Suprapubic skin (tissue), 4 donors: ENCODE results near the gene LAYN. TPM values are rescaled to one million over a fixed set of nuclear protein-coding genes. Genes with fewer than 3 reads are reported as not detected.

Experiments
- DNase-seq, 2 donors: peaks; one replicate each; pipeline ENCODE4 v3.0.0-alpha.2; 2019; ENCODE audit warnings: low spot score in 2 of 2
- H3K27ac ChIP-seq: fragments of 200-600 bp; sonication (generic); one replicate; pipeline ENCODE4 v1.5.1; 2019
- H3K27me3 ChIP-seq: fragments of 200-600 bp; sonication (generic); one replicate; pipeline ENCODE4 v1.5.1; 2019
- H3K36me3 ChIP-seq: fragments of 200-600 bp; sonication (generic); one replicate; pipeline ENCODE4 v1.5.1; 2019
- H3K4me1 ChIP-seq: fragments of 200-600 bp; sonication (generic); one replicate; pipeline ENCODE4 v1.5.1; 2019
- H3K4me3 ChIP-seq: fragments of 200-600 bp; sonication (generic); one replicate; pipeline ENCODE4 v1.5.1; 2019; ENCODE audit warnings: mild to moderate bottlenecking
- H3K9me3 ChIP-seq: fragments of 200-600 bp; sonication (generic); one replicate; pipeline ENCODE4 v1.5.1; 2019
- CTCF ChIP-seq, 2 donors: fragments of 200-600 bp in 1 of 2; fragments of 450-650 bp in 1 of 2; sonication (generic) in 1 of 2; IDR thresholded peaks; one replicate each; pipeline ENCODE4 v1.5.1; 2016 to 2019; ENCODE audit warnings: antibody characterized with exemption in 2 of 2, mild to moderate bottlenecking in 1 of 2, moderate library complexity in 1 of 2
- EP300 ChIP-seq: sonication (generic); formaldehyde crosslinking; IDR thresholded peaks from one replicate; pipeline ENCODE4 v1.6.1; 2017; ENCODE audit warnings: antibody characterized with exemption
- POLR2A ChIP-seq, 2 donors: fragments of 450-650 bp; IDR thresholded peaks; one replicate each; pipeline ENCODE4 v1.6.1; 2017; ENCODE audit warnings: antibody characterized with exemption in 2 of 2, mild to moderate bottlenecking in 2 of 2, moderate library complexity in 2 of 2
- POLR2AphosphoS5 ChIP-seq, 3 donors: sonication (generic); formaldehyde crosslinking; IDR thresholded peaks; one replicate each; pipeline ENCODE4 v1.6.1; 2017; ENCODE audit warnings: antibody characterized with exemption in 3 of 3
- WGBS: methylation state at CpG from one replicate; pipeline ENCODE4 v1.1.5; 2018; 5-methylcytosine and 5-hydroxymethylcytosine counted together
- total RNA-seq, 4 donors: library from RNA; depleted of rRNA; stranded (reverse); fragments of >200 nt; gene quantifications; one replicate each; pipeline ENCODE4 v1.1.0, GENCODE V29; 2016

The LAYN gene
- total RNA-seq, 4 donors from 2014 or later, result 1.5 to 4.7 (median 1.9) TPM

DNA sequence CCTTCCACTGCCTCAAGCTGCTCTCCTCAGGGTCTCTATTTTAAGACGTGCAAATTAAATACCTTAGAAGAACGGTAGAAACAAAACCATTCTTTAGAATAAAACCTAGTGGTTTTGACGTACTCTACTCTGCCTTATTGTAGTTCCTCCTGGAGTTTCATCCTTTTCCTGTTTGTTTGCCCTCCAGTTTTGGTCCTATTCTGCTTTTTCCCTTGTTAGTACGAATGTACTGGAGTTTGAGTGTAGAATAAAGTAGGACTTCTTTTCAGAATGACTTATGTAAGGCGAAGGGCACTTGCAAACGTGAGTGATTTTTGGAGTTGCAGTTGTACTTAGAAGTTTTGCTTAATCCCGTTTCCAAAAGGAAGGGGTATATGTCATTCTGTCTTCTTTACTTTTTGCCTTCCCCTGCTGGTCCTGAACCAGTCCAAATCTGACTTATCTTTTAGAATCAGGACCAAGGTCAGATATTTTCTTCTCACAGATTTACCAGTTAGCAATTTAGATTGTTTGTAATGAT is 63.2 kb downstream of the LAYN start:
- no peaks in the 10 kb centered on the region for H3K36me3 ChIP-seq
- peak overlapping the region; percentile 97 for H3K27ac ChIP-seq
- DNase-seq, result no peak
- peaks cover 22% of the 10 kb centered on the region for H3K4me1 ChIP-seq
- WGBS, result 11% methylated on average over 7 of the region's 7 CpGs
- TF ChIP-seq EP300 (no peak), POLR2AphosphoS5 (IDR thresholded peaks at IDR 0.05) (no peak), CTCF (IDR thresholded peaks at IDR 0.05) (no peak), POLR2A (IDR thresholded peaks at IDR 0.05) (no peak)
- no peaks in the 10 kb centered on the region for H3K27me3 ChIP-seq
- peak overlapping the region; percentile 94 for H3K4me3 ChIP-seq
- no peaks in the 10 kb centered on the region for H3K9me3 ChIP-seq

DNA sequence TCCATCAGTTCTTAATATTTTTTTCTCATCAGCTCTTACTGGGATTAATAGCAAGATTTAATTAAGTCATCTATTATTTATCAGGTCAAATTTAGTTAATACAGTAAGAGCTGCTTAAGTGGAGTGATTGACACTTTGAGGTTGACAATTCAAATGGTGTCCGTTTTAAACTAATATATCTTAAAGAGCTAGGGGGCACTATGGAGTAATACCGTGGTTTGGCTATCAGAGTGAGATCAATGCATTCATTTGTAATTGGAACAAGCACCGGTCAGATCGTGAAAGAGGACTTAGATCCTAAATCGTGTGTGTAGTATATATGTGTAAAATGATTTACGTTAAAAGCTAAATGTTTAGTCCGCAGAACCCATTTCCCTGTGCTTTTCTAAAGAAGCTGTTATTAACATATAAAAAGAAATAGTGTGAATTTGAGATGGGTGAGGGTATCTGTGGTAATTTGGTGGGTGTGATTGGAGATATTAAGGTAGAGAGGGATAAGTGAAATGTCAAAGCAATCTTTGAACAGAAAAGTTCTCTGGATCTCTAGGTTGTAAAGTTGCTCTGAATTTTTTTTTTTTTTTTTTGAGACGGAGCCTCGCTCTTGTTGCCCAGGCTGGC is 64.0 kb downstream of the LAYN start:
- H3K4me3 ChIP-seq, result peak overlapping the region; percentile 94

DNA sequence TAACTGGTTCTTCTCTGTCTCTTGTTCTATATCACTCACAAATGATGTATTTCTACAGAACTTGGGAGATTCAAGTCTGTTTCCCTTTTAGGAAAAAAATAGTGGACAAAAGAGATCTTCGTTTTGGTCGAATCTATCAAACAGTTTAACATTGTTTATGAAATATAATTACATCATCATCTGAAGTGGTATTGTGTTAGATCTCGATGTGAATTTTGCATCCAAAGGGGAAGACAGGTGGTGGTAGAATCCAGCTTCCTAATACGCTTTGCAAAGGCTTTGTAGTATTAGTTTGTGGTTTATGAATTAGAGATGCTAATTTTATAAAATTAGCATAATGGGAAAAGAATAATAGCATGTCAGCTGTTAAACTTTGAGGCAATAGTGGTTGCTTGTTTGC is 65.2 kb downstream of the LAYN start:
- Histone ChIP-seq H3K27me3 (no peaks in the 10 kb centered on the region), H3K9me3 (no peaks in the 10 kb centered on the region), H3K27ac (no peak overlapping the region), H3K4me1 (peaks cover 22% of the 10 kb centered on the region), H3K4me3 (no peak overlapping the region), H3K36me3 (no peaks in the 10 kb centered on the region)
- no peak for TF ChIP-seq CTCF (IDR thresholded peaks at IDR 0.05)
- no peak for TF ChIP-seq POLR2A (IDR thresholded peaks at IDR 0.05)
- TF ChIP-seq EP300, result no peak
- no peak for TF ChIP-seq POLR2AphosphoS5 (IDR thresholded peaks at IDR 0.05)
- WGBS, result 47% methylated on average over 4 of the region's 4 CpGs
- DNase-seq, result no peak

More for the DNA sequence above, 64.0 kb downstream of the LAYN start:
- no peaks in the 10 kb centered on the region for H3K27me3 ChIP-seq
- H3K4me1 ChIP-seq, result peaks cover 22% of the 10 kb centered on the region
- DNase-seq, result no peak
- no peaks in the 10 kb centered on the region for H3K9me3 ChIP-seq
- no peak overlapping the region for H3K27ac ChIP-seq
- WGBS, result 30% methylated on average over 9 of the region's 9 CpGs
- no peak for TF ChIP-seq POLR2A (IDR thresholded peaks at IDR 0.05)
- TF ChIP-seq CTCF (IDR thresholded peaks at IDR 0.05), result peak; percentile 37 to 43
- H3K36me3 ChIP-seq, result no peaks in the 10 kb centered on the region

GRCh38 chr11:111606986-111607385 is 66.5 kb downstream of the LAYN start:
- Histone ChIP-seq H3K27me3 (no peaks in the 10 kb centered on the region), H3K9me3 (no peaks in the 10 kb centered on the region), H3K4me3 (no peak overlapping the region), H3K27ac (no peak overlapping the region), H3K4me1 (peaks cover 21% of the 10 kb centered on the region), H3K36me3 (no peaks in the 10 kb centered on the region)
- no peak for DNase-seq
- TF ChIP-seq EP300, result no peak
- no peak for TF ChIP-seq POLR2A (IDR thresholded peaks at IDR 0.05)

GRCh38 chr11:111607751-111608150 is 67.2 kb downstream of the LAYN start:
- TF ChIP-seq CTCF (IDR thresholded peaks at IDR 0.05) (no peak), POLR2A (IDR thresholded peaks at IDR 0.05) (no peak), EP300 (no peak), POLR2AphosphoS5 (IDR thresholded peaks at IDR 0.05) (no peak)
- Histone ChIP-seq H3K4me3 (no peak overlapping the region), H3K36me3 (no peaks in the 10 kb centered on the region), H3K4me1 (peaks cover 26% of the 10 kb centered on the region), H3K27me3 (no peaks in the 10 kb centered on the region), H3K27ac (no peak overlapping the region), H3K9me3 (no peaks in the 10 kb centered on the region)
- no peak for DNase-seq
- 76% methylated on average over 3 of the region's 3 CpGs for WGBS

Other genes with a start within 250 kb of the LAYN start
- gene POU2AF3, start 242.2 kb upstream of the LAYN start, total RNA-seq, result under 1 TPM in 1 of 4 donors, not detected in 3; 0.89 TPM
- not detected for gene POU2AF1, start 161.4 kb upstream of the LAYN start, total RNA-seq
- gene BTG4, start 28.3 kb upstream of the LAYN start, total RNA-seq, result not detected
- gene HOATZ, start 25.9 kb upstream of the LAYN start, total RNA-seq, result not detected
- gene SIK2, start 61.7 kb downstream of the LAYN start, total RNA-seq, result 10 to 100 TPM; 13.9 to 29.0 (median 25.1) TPM
- 10 to 100 TPM; 27.9 to 39.8 (median 31.8) TPM for gene PPP2R1B, start 225.7 kb downstream of the LAYN start, total RNA-seq